Measurements from ENCODE around the gene SPATA2L. TPM values are rescaled to one million over a fixed set of nuclear protein-coding genes. Genes with fewer than 3 reads are reported as not detected.
"Not testable (repeated sequence)": the region's sequence is repeated elsewhere in the genome, so short reads cannot be mapped to it uniquely, and the experiment has no call there.

SPATA2L gene
- polyA plus RNA-seq, 4 donors, result 9.2 to 42.7 (median 24.9) TPM

GRCh38 chr16:89706518-89707260 is 5.2 kb upstream of the SPATA2L start:
- H3K27me3 ChIP-seq (ENCODE audit: control insufficient read depth in 3 of 3, insufficient read depth in 3 of 3, low read length in 3 of 3), result no peaks in the 10 kb centered on the region
- H3K9me3 ChIP-seq (ENCODE audit: control insufficient read depth in 2 of 2, insufficient read depth in 1 of 2, low read depth in 1 of 2, low read length in 1 of 2), result no peaks in the 10 kb centered on the region
- peaks cover 0 to 31% (median 0%) of the 10 kb centered on the region in 3 donors for H3K36me3 ChIP-seq (ENCODE audit: control insufficient read depth in 3 of 3, insufficient read depth in 2 of 3, low read depth in 1 of 3, low read length in 3 of 3)
- H3K4me3 ChIP-seq (ENCODE audit: low read depth in 1 of 3, low read length in 3 of 3), result no peak overlapping the region
- H3K27ac ChIP-seq (ENCODE audit: low read depth in 1 of 3, low read length in 2 of 3), result no peak overlapping the region
- WGBS, 3 donors, result 83 to 85% (median 84%) methylated on average over 14 of the region's 14 CpGs
- FAIRE-seq (no peak), DNase-seq (no peak)
- H3K4me1 ChIP-seq (ENCODE audit: control insufficient read depth in 3 of 3, insufficient read depth in 2 of 3, low read depth in 1 of 3, low read length in 2 of 3), result peaks cover 0 to 6% (median 3%) of the 10 kb centered on the region in 3 donors

DNA sequence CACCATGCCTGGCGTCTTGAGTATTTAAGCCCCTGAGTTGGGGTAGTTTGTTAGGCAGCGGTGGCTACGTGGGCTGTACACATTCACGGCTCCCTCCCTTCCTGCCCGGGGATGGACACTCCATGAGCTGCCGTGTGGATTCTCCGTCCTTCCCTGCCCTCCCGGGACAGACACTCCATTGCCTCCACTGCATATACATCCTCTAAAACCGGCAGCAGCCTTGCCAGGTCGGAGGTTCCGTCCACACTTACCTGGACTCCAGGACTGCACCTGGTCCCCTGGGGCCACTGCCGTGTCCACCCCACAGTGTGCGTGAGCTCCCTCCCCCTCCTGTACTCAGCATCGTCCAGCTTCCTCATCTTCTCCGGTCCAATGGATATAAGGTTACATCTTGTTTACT is 3.5 kb upstream of the SPATA2L start:
- H3K36me3 ChIP-seq (ENCODE audit: control insufficient read depth in 3 of 3, insufficient read depth in 2 of 3, low read depth in 1 of 3, low read length in 3 of 3), result peaks cover 0 to 25% (median 0%) of the 10 kb centered on the region in 3 donors
- no peaks in the 10 kb centered on the region for H3K9me3 ChIP-seq (ENCODE audit: control insufficient read depth in 2 of 2, insufficient read depth in 1 of 2, low read depth in 1 of 2, low read length in 1 of 2)
- H3K4me3 ChIP-seq (ENCODE audit: low read depth in 1 of 3, low read length in 3 of 3), result no peak overlapping the region
- DNase-seq, result no peak
- FAIRE-seq, result no peak
- WGBS, 3 donors, result 75 to 82% (median 81%) methylated on average over 15 of the region's 15 CpGs
- H3K4me1 ChIP-seq (ENCODE audit: control insufficient read depth in 3 of 3, insufficient read depth in 2 of 3, low read depth in 1 of 3, low read length in 2 of 3), result peaks cover 1 to 12% (median 6%) of the 10 kb centered on the region in 3 donors
- no peaks in the 10 kb centered on the region for H3K27me3 ChIP-seq (ENCODE audit: control insufficient read depth in 3 of 3, insufficient read depth in 3 of 3, low read length in 3 of 3)
- no peak overlapping the region for H3K27ac ChIP-seq (ENCODE audit: low read depth in 1 of 3, low read length in 2 of 3)

DNA sequence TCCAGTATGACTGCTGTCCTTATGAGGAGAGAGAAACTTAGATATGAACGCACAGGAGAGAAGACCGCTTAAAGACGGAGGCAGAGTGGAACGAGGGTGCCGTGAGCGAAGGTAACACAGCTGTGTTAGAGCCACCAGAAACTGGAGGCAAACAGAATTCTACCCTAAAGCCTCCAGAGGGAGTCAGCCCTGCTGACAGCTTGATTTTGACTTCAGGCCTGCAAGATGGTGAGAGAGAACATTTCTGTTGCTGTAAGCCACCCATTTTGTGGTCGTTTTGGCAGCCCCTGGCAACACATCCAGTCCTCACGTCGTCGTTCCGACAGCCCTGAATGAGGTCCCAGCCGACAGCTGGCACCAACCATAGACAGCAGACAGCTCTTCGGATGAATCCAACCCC is 2.8 kb upstream of the SPATA2L start:
- FAIRE-seq, result no peak
- Histone ChIP-seq H3K4me1 (ENCODE audit: control insufficient read depth in 3 of 3, insufficient read depth in 2 of 3, low read depth in 1 of 3, low read length in 2 of 3) (peaks cover 1 to 16% (median 6%) of the 10 kb centered on the region in 3 donors), H3K27me3 (ENCODE audit: control insufficient read depth in 3 of 3, insufficient read depth in 3 of 3, low read length in 3 of 3) (no peaks in the 10 kb centered on the region), H3K27ac (ENCODE audit: low read depth in 1 of 3, low read length in 2 of 3) (no peak overlapping the region), H3K36me3 (ENCODE audit: control insufficient read depth in 3 of 3, insufficient read depth in 2 of 3, low read depth in 1 of 3, low read length in 3 of 3) (peaks cover 0 to 26% (median 0%) of the 10 kb centered on the region in 3 donors), H3K4me3 (ENCODE audit: low read depth in 1 of 3, low read length in 3 of 3) (no peak overlapping the region), H3K9me3 (ENCODE audit: control insufficient read depth in 2 of 2, insufficient read depth in 1 of 2, low read depth in 1 of 2, low read length in 1 of 2) (no peaks in the 10 kb centered on the region)
- DNase-seq, result no peak
- 82 to 88% (median 88%) methylated on average over 13 of the region's 13 CpGs for WGBS, 3 donors

DNA sequence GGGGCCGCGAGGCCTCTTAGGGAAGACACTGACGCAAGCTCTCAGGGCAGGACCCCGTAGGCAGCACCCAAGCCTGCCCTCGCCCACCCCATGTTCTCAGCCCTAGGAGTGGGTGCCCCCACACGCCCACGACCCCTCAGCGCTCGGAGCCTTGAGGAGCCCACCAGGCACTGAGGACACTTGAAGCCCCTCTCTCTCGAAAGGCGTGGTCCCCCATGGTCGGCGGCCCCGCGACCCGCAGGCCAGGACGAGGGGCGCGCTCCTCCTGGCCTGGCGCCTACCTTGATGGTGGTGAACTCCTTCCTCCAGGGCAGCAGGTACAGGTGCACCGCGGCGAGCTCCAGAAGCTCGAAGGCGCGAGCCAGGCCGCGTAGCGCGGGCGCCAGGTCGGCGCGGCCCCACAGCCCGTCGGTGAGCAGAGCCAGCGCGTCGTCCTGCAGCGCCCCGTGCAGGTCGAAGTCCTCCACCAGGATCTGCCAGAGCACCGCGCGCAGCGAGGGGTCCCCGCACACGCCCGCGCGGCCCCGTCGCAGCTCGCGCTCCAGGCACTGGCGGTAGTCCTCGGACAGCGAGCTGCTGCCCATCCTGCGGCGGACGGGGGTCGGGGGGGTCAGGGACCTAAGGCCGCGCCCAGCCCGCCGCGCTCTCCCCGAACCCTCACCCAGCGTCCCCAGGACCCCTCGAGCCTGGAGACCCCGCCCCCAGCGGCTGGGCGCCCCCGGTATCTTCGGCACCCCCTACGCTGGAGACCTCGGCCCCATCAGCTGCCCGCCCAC is 668 bp downstream of the SPATA2L start:
- DNase-seq, result peak; percentile 79 to 93

GRCh38 chr16:89700100-89700648 is 1.3 kb downstream of the SPATA2L start:
- H3K27me3 ChIP-seq (ENCODE audit: control insufficient read depth in 3 of 3, insufficient read depth in 3 of 3, low read length in 3 of 3), result no peaks in the 10 kb centered on the region
- no peaks in the 10 kb centered on the region for H3K9me3 ChIP-seq (ENCODE audit: control insufficient read depth in 2 of 2, insufficient read depth in 1 of 2, low read depth in 1 of 2, low read length in 1 of 2)
- DNase-seq, result peak; percentile 99 to 100
- no peak for FAIRE-seq
- H3K4me3 ChIP-seq (ENCODE audit: low read depth in 1 of 3, low read length in 3 of 3), result peak overlapping the region in 2 of 3 donors; percentile 53 to 63
- peaks cover 0 to 45% (median 5%) of the 10 kb centered on the region in 3 donors for H3K36me3 ChIP-seq (ENCODE audit: control insufficient read depth in 3 of 3, insufficient read depth in 2 of 3, low read depth in 1 of 3, low read length in 3 of 3)
- WGBS, 3 donors, result 0 to 1% (median 1%) methylated on average over 24 to 30 of the region's 30 CpGs
- peaks cover 1 to 26% (median 6%) of the 10 kb centered on the region in 3 donors for H3K4me1 ChIP-seq (ENCODE audit: control insufficient read depth in 3 of 3, insufficient read depth in 2 of 3, low read depth in 1 of 3, low read length in 2 of 3)
- H3K27ac ChIP-seq (ENCODE audit: low read depth in 1 of 3, low read length in 2 of 3), result peak overlapping the region; percentile 95 to 97 (median 96)

More for the DNA sequence above, 668 bp downstream of the SPATA2L start:
- H3K27ac ChIP-seq (ENCODE audit: low read depth in 1 of 3, low read length in 2 of 3), result peak overlapping the region; percentile 95 to 97 (median 96)
- H3K36me3 ChIP-seq (ENCODE audit: control insufficient read depth in 3 of 3, insufficient read depth in 2 of 3, low read depth in 1 of 3, low read length in 3 of 3), result peaks cover 0 to 39% (median 5%) of the 10 kb centered on the region in 3 donors
- no peaks in the 10 kb centered on the region for H3K9me3 ChIP-seq (ENCODE audit: control insufficient read depth in 2 of 2, insufficient read depth in 1 of 2, low read depth in 1 of 2, low read length in 1 of 2)
- H3K27me3 ChIP-seq (ENCODE audit: control insufficient read depth in 3 of 3, insufficient read depth in 3 of 3, low read length in 3 of 3), result no peaks in the 10 kb centered on the region
- H3K4me3 ChIP-seq (ENCODE audit: low read depth in 1 of 3, low read length in 3 of 3), result peak overlapping the region; percentile 60 to 75 (median 63)
- peaks cover 1 to 19% (median 6%) of the 10 kb centered on the region in 3 donors for H3K4me1 ChIP-seq (ENCODE audit: control insufficient read depth in 3 of 3, insufficient read depth in 2 of 3, low read depth in 1 of 3, low read length in 2 of 3)
- 0 to 1% (median 1%) methylated on average over 50 to 78 of the region's 78 CpGs for WGBS, 3 donors
- no peak for FAIRE-seq

GRCh38 chr16:89699629-89700099 is 1.8 kb downstream of the SPATA2L start:
- H3K27me3 ChIP-seq (ENCODE audit: control insufficient read depth in 3 of 3, insufficient read depth in 3 of 3, low read length in 3 of 3); H3K9me3 ChIP-seq (ENCODE audit: control insufficient read depth in 2 of 2, insufficient read depth in 1 of 2, low read depth in 1 of 2, low read length in 1 of 2); DNase-seq; FAIRE-seq: not testable (repeated sequence)
- Histone ChIP-seq H3K4me1 (ENCODE audit: control insufficient read depth in 3 of 3, insufficient read depth in 2 of 3, low read depth in 1 of 3, low read length in 2 of 3) (peaks cover 1 to 30% (median 6%) of the 10 kb centered on the region in 3 donors), H3K36me3 (ENCODE audit: control insufficient read depth in 3 of 3, insufficient read depth in 2 of 3, low read depth in 1 of 3, low read length in 3 of 3) (peaks cover 0 to 50% (median 5%) of the 10 kb centered on the region in 3 donors), H3K4me3 (ENCODE audit: low read depth in 1 of 3, low read length in 3 of 3) (peak overlapping the region in 1 of 3 donors; percentile 17), H3K27ac (ENCODE audit: low read depth in 1 of 3, low read length in 2 of 3) (peak overlapping the region in 2 of 3 donors; percentile 62 to 95)
- 48 to 58% (median 53%) methylated on average over 18 of the region's 18 CpGs for WGBS, 3 donors

DNA sequence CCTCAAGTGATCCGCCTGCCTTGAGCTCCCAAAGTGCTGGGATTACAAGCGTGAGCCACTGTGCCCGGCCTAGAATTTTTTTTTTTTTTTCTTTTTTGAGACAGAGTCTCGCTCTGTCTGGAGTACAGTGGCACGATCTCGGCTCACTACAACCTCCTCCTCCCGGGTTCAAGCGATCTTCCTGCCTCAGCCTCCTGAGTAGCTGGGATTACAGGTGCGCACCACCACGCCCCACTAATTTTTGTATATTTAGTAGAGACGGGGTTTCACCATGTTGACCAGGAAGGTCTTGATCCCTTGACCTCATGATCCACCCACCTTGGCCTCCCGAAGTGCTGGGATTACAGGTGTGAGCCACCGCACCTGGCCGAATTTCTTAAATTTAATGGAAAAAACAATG is 2.8 kb downstream of the SPATA2L start:
- peaks cover 2 to 59% (median 5%) of the 10 kb centered on the region in 3 donors for H3K36me3 ChIP-seq (ENCODE audit: control insufficient read depth in 3 of 3, insufficient read depth in 2 of 3, low read depth in 1 of 3, low read length in 3 of 3)
- FAIRE-seq; H3K27me3 ChIP-seq (ENCODE audit: control insufficient read depth in 3 of 3, insufficient read depth in 3 of 3, low read length in 3 of 3); H3K27ac ChIP-seq (ENCODE audit: low read depth in 1 of 3, low read length in 2 of 3); H3K9me3 ChIP-seq (ENCODE audit: control insufficient read depth in 2 of 2, insufficient read depth in 1 of 2, low read depth in 1 of 2, low read length in 1 of 2); DNase-seq; H3K4me3 ChIP-seq (ENCODE audit: low read depth in 1 of 3, low read length in 3 of 3): not testable (repeated sequence)
- WGBS, 3 donors, result 95 to 98% (median 97%) methylated on average over 14 of the region's 14 CpGs
- peaks cover 1 to 38% (median 6%) of the 10 kb centered on the region in 3 donors for H3K4me1 ChIP-seq (ENCODE audit: control insufficient read depth in 3 of 3, insufficient read depth in 2 of 3, low read depth in 1 of 3, low read length in 2 of 3)

All from small intestine (tissue), 7 donors.